Osteoblast (primary cell): ENCODE data around the gene ANKRD44. TPM values are rescaled to one million over a fixed set of nuclear protein-coding genes. Genes with fewer than 3 reads are reported as not detected.
"Not testable (repeated sequence)": the region's sequence is repeated elsewhere in the genome, so short reads cannot be mapped to it uniquely, and the experiment has no call there.

Experiments used
- DNase-seq: peaks from one replicate; pipeline ENCODE4 v3.0.0; 2011; ENCODE audit warnings: low spot score, mixed read lengths; ENCODE audit not compliant: insufficient read length; ENCODE audit errors: missing footprints
- H2AFZ ChIP-seq: 2 replicates; pipeline ENCODE4 v1.6.0; 2011; ENCODE audit warnings: mild to moderate bottlenecking, low read length
- H3K27ac ChIP-seq: 2 replicates; pipeline ENCODE4 v1.5.1; 2011; ENCODE audit warnings: mild to moderate bottlenecking, low read depth, low read length, moderate library complexity
- H3K27me3 ChIP-seq: 2 replicates; pipeline ENCODE4 v1.6.0; 2012; ENCODE audit warnings: mild to moderate bottlenecking, control low read depth, inconsistent platforms, low read length, moderate library complexity; ENCODE audit not compliant: insufficient read depth
- H3K36me3 ChIP-seq: 2 replicates; pipeline ENCODE4 v1.5.1; 2011; ENCODE audit warnings: mild to moderate bottlenecking, low read length, control low read depth, moderate library complexity; ENCODE audit not compliant: insufficient read depth
- H3K4me1 ChIP-seq: 2 replicates; pipeline ENCODE4 v1.5.1; 2011; ENCODE audit warnings: mild to moderate bottlenecking, low read length, control low read depth, moderate library complexity; ENCODE audit not compliant: insufficient read depth
- H3K4me2 ChIP-seq: 2 replicates; pipeline ENCODE4 v1.6.0; 2011; ENCODE audit warnings: mild to moderate bottlenecking, low read length; ENCODE audit not compliant: insufficient read depth
- H3K4me3 ChIP-seq: fragments of 200-600 bp; sonication (generic); 3 replicates; pipeline ENCODE4 v1.5.1; 2012; ENCODE audit warnings: mild to moderate bottlenecking, low read length, inconsistent platforms; ENCODE audit not compliant: insufficient read depth
- H3K79me2 ChIP-seq: 2 replicates; pipeline ENCODE4 v1.6.0; 2012; ENCODE audit warnings: mild to moderate bottlenecking, low read length, control low read depth, inconsistent platforms; ENCODE audit not compliant: insufficient read depth
- H3K9me3 ChIP-seq: 2 replicates; pipeline ENCODE4 v1.5.1; 2011; ENCODE audit warnings: low read depth, low read length, control low read depth
- H4K20me1 ChIP-seq: 2 replicates; pipeline ENCODE4 v1.6.0; 2012; ENCODE audit warnings: mild to moderate bottlenecking, low read length, control low read depth; ENCODE audit not compliant: insufficient read depth
- CTCF ChIP-seq: IDR thresholded peaks from 2 replicates; pipeline ENCODE4 v1.5.1; 2011; ENCODE audit warnings: mild to moderate bottlenecking, low read depth, low read length, moderate library complexity; ENCODE audit errors: extremely low read depth
- total RNA-seq: library from RNA; depleted of rRNA; stranded (reverse); fragments of >200 nt; gene quantifications from 2 replicates; pipeline ENCODE4 v1.2.3, GENCODE V29; 2012

ANKRD44 gene
- total RNA-seq, 1 donor, result 44.5 TPM

- TF ChIP-seq CTCF, result no peak
- Histone ChIP-seq H3K4me3 (no peak overlapping the region), H3K9me3 (no peaks in the 10 kb centered on the region), H3K4me2 (peak overlapping the region; percentile 47), H3K27me3 (no peaks in the 10 kb centered on the region), H4K20me1 (no peaks in the 10 kb centered on the region), H3K36me3 (no peaks in the 10 kb centered on the region), H3K4me1 (peaks cover 16% of the 10 kb centered on the region), H2AFZ (peak overlapping the region; percentile 72), H3K79me2 (peaks cover 19% of the 10 kb centered on the region), H3K27ac (no peak overlapping the region)
- peak; percentile 85 for DNase-seq
These were observed 17.1 kb downstream of the ANKRD44 start for GRCh38 chr2:197293252-197294007.

- no peak for TF ChIP-seq CTCF
- Histone ChIP-seq H3K27ac (no peak overlapping the region), H2AFZ (no peak overlapping the region), H3K36me3 (no peaks in the 10 kb centered on the region), H3K79me2 (peaks cover 14% of the 10 kb centered on the region), H3K4me2 (no peak overlapping the region), H3K4me1 (peaks cover 16% of the 10 kb centered on the region), H3K9me3 (no peaks in the 10 kb centered on the region), H3K4me3 (no peak overlapping the region), H4K20me1 (no peaks in the 10 kb centered on the region), H3K27me3 (no peaks in the 10 kb centered on the region)
- DNase-seq, result no peak
These were observed 18.0 kb downstream of the ANKRD44 start for GRCh38 chr2:197292619-197293018.

- Histone ChIP-seq H3K4me2 (peak overlapping the region; percentile 52), H3K79me2 (peaks cover 18% of the 10 kb centered on the region)
- not testable (repeated sequence) for H3K36me3 ChIP-seq
These were observed 23.0 kb downstream of the ANKRD44 start for GRCh38 chr2:197287596-197287932.

GRCh38 chr2:197286805-197287595, 23.6 kb downstream of the ANKRD44 start:
- H3K4me1 ChIP-seq, result peaks cover 9% of the 10 kb centered on the region
- H3K79me2 ChIP-seq, result peaks cover 17% of the 10 kb centered on the region
- peak overlapping the region; percentile 52 for H3K4me2 ChIP-seq
- no peak for TF ChIP-seq CTCF
- H2AFZ ChIP-seq, result no peak overlapping the region
- no peak overlapping the region for H3K4me3 ChIP-seq
- peak; percentile 93 for DNase-seq
- H3K27ac ChIP-seq, result peak overlapping the region; percentile 39
- no peaks in the 10 kb centered on the region for H3K27me3 ChIP-seq
- no peaks in the 10 kb centered on the region for H3K9me3 ChIP-seq
- no peaks in the 10 kb centered on the region for H3K36me3 ChIP-seq
- H4K20me1 ChIP-seq, result no peaks in the 10 kb centered on the region

More at GRCh38 chr2:197287596-197287932, 23.0 kb downstream of the ANKRD44 start:
- not testable (repeated sequence) for H3K9me3 ChIP-seq, H2AFZ ChIP-seq, H3K4me1 ChIP-seq, H4K20me1 ChIP-seq, H3K27me3 ChIP-seq, H3K4me3 ChIP-seq, DNase-seq
- H3K27ac ChIP-seq, result peak overlapping the region; percentile 39
